OCI-LY3 (cell line): ENCODE results near the gene LCN2.

Source experiments
- EZH2phosphoT487 ChIP-seq: fragments of 200-600 bp; shearing (Covaris generic); IDR thresholded peaks from 2 replicates; pipeline ENCODE4 v1.6.1; 2018; ENCODE audit warnings: antibody characterized with exemption, mixed run types, low read depth
- TF ChIP-seq, protein P1 (sequence below): fragments of 200-600, 300-600 bp; sonication (generic); IDR thresholded peaks from 2 replicates; pipeline ENCODE4 v1.5.1; 2014; ENCODE audit warnings: antibody characterized with exemption, low read length, low read depth

DNA sequence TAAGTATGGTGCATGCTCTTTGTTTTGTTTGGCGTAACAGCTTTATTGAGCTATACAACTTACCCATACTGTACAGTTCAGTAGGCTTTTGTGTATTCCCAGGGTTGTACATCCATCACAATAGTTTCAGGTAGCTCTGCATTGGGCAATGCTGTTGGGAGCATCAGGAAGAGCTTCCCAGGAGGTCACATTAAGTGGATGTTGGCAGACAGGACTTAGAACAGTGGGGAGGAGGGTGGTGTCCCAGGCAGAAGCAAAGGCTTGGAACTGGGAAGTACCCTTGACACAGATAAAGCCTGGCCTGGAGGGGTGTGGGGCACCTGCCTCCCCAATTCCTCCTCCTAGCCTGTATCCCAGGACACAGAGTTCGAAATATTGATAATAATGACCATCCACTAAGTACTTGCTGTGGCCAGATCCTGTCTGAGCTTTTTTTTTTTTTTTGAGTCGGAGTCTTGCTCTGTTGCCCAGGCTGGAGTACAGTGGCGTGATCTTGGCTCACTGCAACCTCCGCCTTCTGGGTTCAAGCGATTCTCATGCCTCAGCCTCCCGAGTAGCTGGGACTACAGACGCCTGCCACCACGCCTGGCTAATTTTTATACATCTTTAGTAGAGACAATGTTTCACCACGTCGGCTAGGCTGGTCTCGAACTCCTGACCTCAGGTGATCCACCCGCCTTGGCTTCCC lies 12.1 kb downstream of the LCN2 start:
- TF ChIP-seq, protein P1, sequence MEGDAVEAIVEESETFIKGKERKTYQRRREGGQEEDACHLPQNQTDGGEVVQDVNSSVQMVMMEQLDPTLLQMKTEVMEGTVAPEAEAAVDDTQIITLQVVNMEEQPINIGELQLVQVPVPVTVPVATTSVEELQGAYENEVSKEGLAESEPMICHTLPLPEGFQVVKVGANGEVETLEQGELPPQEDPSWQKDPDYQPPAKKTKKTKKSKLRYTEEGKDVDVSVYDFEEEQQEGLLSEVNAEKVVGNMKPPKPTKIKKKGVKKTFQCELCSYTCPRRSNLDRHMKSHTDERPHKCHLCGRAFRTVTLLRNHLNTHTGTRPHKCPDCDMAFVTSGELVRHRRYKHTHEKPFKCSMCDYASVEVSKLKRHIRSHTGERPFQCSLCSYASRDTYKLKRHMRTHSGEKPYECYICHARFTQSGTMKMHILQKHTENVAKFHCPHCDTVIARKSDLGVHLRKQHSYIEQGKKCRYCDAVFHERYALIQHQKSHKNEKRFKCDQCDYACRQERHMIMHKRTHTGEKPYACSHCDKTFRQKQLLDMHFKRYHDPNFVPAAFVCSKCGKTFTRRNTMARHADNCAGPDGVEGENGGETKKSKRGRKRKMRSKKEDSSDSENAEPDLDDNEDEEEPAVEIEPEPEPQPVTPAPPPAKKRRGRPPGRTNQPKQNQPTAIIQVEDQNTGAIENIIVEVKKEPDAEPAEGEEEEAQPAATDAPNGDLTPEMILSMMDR: no peak
- no peak for TF ChIP-seq EZH2phosphoT487
